Lower lobe of right lung (tissue), 2 donors: ENCODE measurements around the gene NDUFV3. TPM values are rescaled to one million over a fixed set of nuclear protein-coding genes. Genes with fewer than 3 reads are reported as not detected.
"Not testable (repeated sequence)": the region's sequence is repeated elsewhere in the genome, so short reads cannot be mapped to it uniquely, and the experiment has no call there.

Source experiments
- ATAC-seq, 2 donors: fragments of 200-7000 bp; cut with Tn5 transposase; one replicate each; pipeline ENCODE4 v1.9.1; 2020 to 2022; ENCODE audit warnings: mild to moderate bottlenecking in 2 of 2, moderate library complexity in 2 of 2
- DNase-seq: peaks from one replicate; pipeline ENCODE4 v3.0.0-alpha.2; 2020
- H3K27ac ChIP-seq: fragments of 200-600 bp; one replicate; pipeline ENCODE4 v1.8.0; 2022
- H3K27me3 ChIP-seq: fragments of 200-600 bp; one replicate; pipeline ENCODE4 v1.8.0; 2022; ENCODE audit warnings: low read depth
- H3K36me3 ChIP-seq: fragments of 200-600 bp; one replicate; pipeline ENCODE4 v1.8.0; 2022; ENCODE audit warnings: mild to moderate bottlenecking
- H3K4me1 ChIP-seq: fragments of 200-600 bp; one replicate; pipeline ENCODE4 v1.8.0; 2022
- H3K4me3 ChIP-seq: fragments of 200-600 bp; one replicate; pipeline ENCODE4 v1.8.0; 2022; ENCODE audit warnings: mild to moderate bottlenecking
- H3K9me3 ChIP-seq: fragments of 200-600 bp; one replicate; pipeline ENCODE4 v1.8.0; 2022
- CTCF ChIP-seq: fragments of 200-600 bp; IDR thresholded peaks from one replicate; pipeline ENCODE4 v1.8.0; 2022; ENCODE audit warnings: antibody characterized with exemption, mild to moderate bottlenecking
- intact Hi-C: fragments of 100-400 bp; cut with DNase I; formaldehyde crosslinking; loops from one replicate; pipeline ENCODE4 v1.11.0; 2022
- total RNA-seq: library from RNA; stranded (reverse); fragmentation: NEBNext Ultra II Directional; extraction: Animal tissue kit (Norgen Biotek cat#: 25700); gene quantifications from one replicate; pipeline ENCODE4 v1.2.1, GENCODE V29; 2021
- donor health status: DM: no; HTN: yes; CAD: no; lungs with severe emphysema.

The NDUFV3 gene
- total RNA-seq, 1 donor from 2014 or later: 35.7 TPM

- Histone ChIP-seq H3K4me1 (peaks cover 7% of the 10 kb centered on the region), H3K9me3 (no peaks in the 10 kb centered on the region), H3K27ac (no peak overlapping the region), H3K27me3 (no peaks in the 10 kb centered on the region), H3K36me3 (peaks cover 85% of the 10 kb centered on the region), H3K4me3 (no peak overlapping the region)
- no peak for TF ChIP-seq CTCF
- DNase-seq: peak; percentile 21
- no peak for ATAC-seq
- intact Hi-C loops: no loop called here
Measured at GRCh38 chr21:42873096-42873495, 20.0 kb upstream of the NDUFV3 start.

GRCh38 chr21:42875811-42876210 lies 17.3 kb upstream of the NDUFV3 start:
- Histone ChIP-seq H3K36me3 (peaks cover 59% of the 10 kb centered on the region), H3K4me1 (peaks cover 20% of the 10 kb centered on the region)
- H3K27me3 ChIP-seq, H3K27ac ChIP-seq, DNase-seq, H3K9me3 ChIP-seq, intact Hi-C loops, ATAC-seq, H3K4me3 ChIP-seq: not testable (repeated sequence)

GRCh38 chr21:42878678-42878992 lies 14.5 kb upstream of the NDUFV3 start:
- H3K4me3 ChIP-seq: peak overlapping the region; percentile 100
- ATAC-seq: peak; percentile 45 to 49
- intact Hi-C loops: no loop called here

GRCh38 chr21:42878993-42879787 lies 13.9 kb upstream of the NDUFV3 start, which contains the start of gene WDR4:
WDR4 (minus strand) TSS chr21:42879539; CDS start chr21:42879495, 44 bp downstream.
- intact Hi-C loops: no loop called here
- ATAC-seq (peak; percentile 99 to 100), DNase-seq (peak; percentile 97)
- peaks cover 20% of the 10 kb centered on the region for H3K4me1 ChIP-seq
- no peak for TF ChIP-seq CTCF
- H3K27ac ChIP-seq: peak within 1 kb of the TSS; percentile 94
- no peaks in the 10 kb centered on the region for H3K9me3 ChIP-seq
- H3K4me3 ChIP-seq: peak within 1 kb of the TSS; percentile 100
- no peaks in the 10 kb centered on the region for H3K27me3 ChIP-seq
- peaks cover 25% of the 10 kb centered on the region for H3K36me3 ChIP-seq

More at GRCh38 chr21:42878678-42878992, 14.5 kb upstream of the NDUFV3 start:
- TF ChIP-seq CTCF: no peak
- no peak for DNase-seq
- Histone ChIP-seq H3K9me3 (no peaks in the 10 kb centered on the region), H3K27me3 (no peaks in the 10 kb centered on the region), H3K36me3 (peaks cover 30% of the 10 kb centered on the region), H3K4me1 (peaks cover 20% of the 10 kb centered on the region), H3K27ac (peak overlapping the region; percentile 94)

- Histone ChIP-seq H3K4me1 (peaks cover 20% of the 10 kb centered on the region), H3K27me3 (no peaks in the 10 kb centered on the region), H3K4me3 (peak overlapping the region; percentile 100), H3K9me3 (no peaks in the 10 kb centered on the region), H3K27ac (no peak overlapping the region), H3K36me3 (peaks cover 13% of the 10 kb centered on the region)
- ATAC-seq (no peak), DNase-seq (no peak)
- no peak for TF ChIP-seq CTCF
- intact Hi-C loops: no loop called here
Measured at GRCh38 chr21:42880352-42880751, 12.8 kb upstream of the NDUFV3 start.

GRCh38 chr21:42883921-42884320 lies 9.2 kb upstream of the NDUFV3 start:
- Histone ChIP-seq H3K4me1 (peaks cover 7% of the 10 kb centered on the region), H3K9me3 (no peaks in the 10 kb centered on the region), H3K27me3 (no peaks in the 10 kb centered on the region), H3K27ac (no peak overlapping the region), H3K36me3 (no peaks in the 10 kb centered on the region), H3K4me3 (no peak overlapping the region)
- no peak for TF ChIP-seq CTCF
- ATAC-seq (no peak), DNase-seq (no peak)
- intact Hi-C loops: no loop called here
